GM18519 (cell line): Measurements from ENCODE around the gene HOXB4.
"Not testable (repeated sequence)": the region's sequence is repeated elsewhere in the genome, so short reads cannot be mapped to it uniquely, and the experiment has no call there.

Experiments
- ATAC-seq: cut with Tn5 transposase; IDR thresholded peaks from one replicate; pipeline ENCODE4 v1.9.1; 2021; ENCODE audit warnings: mild to moderate bottlenecking, moderate library complexity; ENCODE audit not compliant: unreplicated experiment, low FRiP score

HOXB4 gene

DNA sequence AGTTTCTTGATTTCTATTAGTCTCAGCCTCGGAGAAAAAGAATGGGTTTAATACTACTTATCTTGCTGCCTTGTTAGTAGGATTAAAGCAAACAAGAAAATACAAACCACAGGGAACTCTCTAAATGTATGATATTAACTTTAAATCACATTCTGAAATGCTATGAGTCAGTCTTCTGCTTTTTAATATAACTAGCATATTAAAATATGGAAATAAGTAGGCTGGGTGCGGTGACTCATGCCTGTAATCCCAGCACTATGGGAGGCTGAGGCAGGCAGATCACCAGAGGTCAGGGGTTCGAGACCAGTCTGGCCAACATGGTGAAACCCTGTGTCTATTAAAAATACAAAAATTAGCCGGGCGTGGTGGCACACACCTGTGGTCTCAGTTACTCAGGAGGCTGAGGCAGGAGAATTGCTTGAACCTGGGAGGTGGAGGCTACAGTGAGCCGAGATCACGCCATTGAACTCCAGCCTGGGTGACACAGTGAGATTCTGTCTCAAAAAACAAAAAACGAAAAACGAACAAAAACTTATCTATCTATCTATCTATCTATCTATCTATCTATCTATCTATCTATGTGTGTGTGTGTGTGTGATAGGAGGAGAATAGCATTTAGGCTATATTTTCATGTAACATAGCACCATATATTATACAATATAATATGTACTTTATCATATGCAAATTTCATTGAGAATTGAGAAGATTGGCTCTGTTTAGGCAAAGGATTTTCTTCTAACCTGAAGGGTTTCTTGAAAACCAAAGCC, 42.2 kb downstream of the HOXB4 start:
- not testable (repeated sequence) for ATAC-seq

GRCh38 chr17:48532261-48532660, 45.9 kb downstream of the HOXB4 start:
- no peak for ATAC-seq

- ATAC-seq: no peak
These were observed 47.3 kb downstream of the HOXB4 start, which contains the start of gene HOXB1 for GRCh38 chr17:48530887-48531272. Gene HOXB1, minus strand, starts transcription at chr17:48531011. Its CDS starts 107 bp downstream, at chr17:48530904.

DNA sequence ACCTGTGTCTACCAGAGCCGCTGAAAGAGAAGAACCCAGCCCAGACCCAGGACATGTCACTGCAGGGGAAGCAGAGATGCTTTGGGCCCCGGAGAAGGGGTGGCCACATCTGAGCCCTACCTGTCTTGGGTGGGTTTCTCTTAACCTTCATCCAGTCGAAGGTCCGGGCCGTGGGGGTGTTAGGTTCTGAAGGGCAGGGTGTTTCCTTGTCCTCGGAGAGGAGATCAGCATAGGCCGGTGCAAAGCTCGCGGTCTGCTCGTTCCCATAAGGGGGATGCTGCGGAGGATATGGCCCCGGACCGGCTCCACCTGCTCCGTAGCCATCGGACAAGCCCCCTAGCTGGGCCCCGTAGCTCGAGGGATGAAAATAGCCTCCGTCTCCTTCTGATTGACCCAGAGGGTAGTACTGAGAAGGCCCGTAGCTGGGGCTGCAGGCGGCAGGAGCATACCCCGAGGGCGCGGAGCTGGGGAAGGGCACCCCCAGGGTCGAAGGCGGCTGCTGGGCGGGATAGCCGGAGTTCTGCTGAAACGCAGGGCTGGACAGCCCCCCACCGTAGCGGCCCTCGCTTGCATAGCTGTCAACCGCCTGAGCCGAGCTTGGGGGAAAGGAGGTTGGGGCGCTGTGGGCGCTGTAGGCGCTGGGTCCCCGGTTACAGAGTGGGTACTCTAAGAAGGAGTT, 47.8 kb downstream of the HOXB4 start:
- ATAC-seq: no peak

GRCh38 chr17:48529683-48530009, 48.5 kb downstream of the HOXB4 start:
- no peak for ATAC-seq

DNA sequence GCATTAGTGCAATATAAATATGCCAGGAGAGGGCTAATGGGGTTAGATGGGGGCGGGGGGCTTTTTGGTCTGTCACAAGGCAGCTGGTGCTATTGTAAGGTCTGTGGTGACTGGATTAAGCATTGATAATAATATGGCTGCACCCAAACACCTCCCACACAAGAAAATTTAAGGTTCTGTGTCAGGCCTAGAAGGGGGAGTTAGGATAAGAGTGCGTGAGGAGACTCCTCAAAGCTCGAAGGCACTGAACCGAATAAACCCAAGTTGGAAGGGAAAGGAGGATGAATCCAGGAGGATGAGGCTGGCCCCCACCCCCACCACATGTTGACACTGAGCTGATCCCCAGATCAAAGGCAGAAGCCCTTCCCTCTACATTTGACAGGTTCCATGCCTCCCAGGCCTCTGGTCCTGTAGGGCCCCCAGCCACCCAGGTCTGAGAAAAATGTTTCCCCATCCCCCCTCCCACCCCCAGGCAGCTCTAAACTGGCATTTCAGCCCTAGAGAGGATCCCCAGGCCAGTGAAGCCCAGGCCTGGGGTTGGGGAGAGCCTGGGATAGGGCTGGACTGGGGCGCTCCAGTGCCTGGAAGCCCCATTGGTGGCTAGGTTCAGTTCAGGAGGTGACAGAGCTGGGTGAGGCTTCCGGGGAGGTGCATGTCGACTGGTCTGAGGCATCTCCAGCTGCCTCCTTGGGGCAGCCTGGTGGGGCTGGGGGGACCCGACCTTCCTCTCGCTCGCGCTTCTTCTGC, 49.0 kb downstream of the HOXB4 start:
- ATAC-seq: no peak

GRCh38 chr17:48528153-48528935, 49.8 kb downstream of the HOXB4 start:
- no peak for ATAC-seq

GRCh38 chr17:48527547-48527932, 50.6 kb downstream of the HOXB4 start:
- no peak for ATAC-seq

GRCh38 chr17:48526608-48527546, 51.3 kb downstream of the HOXB4 start:
- no peak for ATAC-seq
